Lung (tissue), 12 donors: ENCODE results near the gene DDX1. TPM values are rescaled to one million over a fixed set of nuclear protein-coding genes. Genes with fewer than 3 reads are reported as not detected.

ENCODE experiments used
- ATAC-seq: fragments of 200-7000 bp; cut with Tn5 transposase; one replicate; pipeline ENCODE4 v1.9.1; 2020; ENCODE audit warnings: moderate number of reproducible peaks; ENCODE audit not compliant: insufficient read depth, low FRiP score
- DNase-seq, 3 donors: peaks; one replicate each; pipeline ENCODE4 v3.0.0-alpha.2; 2013 to 2017
- H3K27ac ChIP-seq, 2 donors: one replicate each; pipeline ENCODE4 v1.5.1; 2013; ENCODE audit warnings: mild to moderate bottlenecking in 2 of 2, moderate library complexity in 2 of 2, control low read depth in 1 of 2, inconsistent platforms in 1 of 2, low read depth in 1 of 2, low read length in 1 of 2
- H3K27me3 ChIP-seq, 3 donors: one replicate each; pipeline ENCODE4 v1.5.1; 2013; ENCODE audit warnings: low read length in 2 of 3; ENCODE audit not compliant: control insufficient read depth in 3 of 3, insufficient read depth in 3 of 3
- H3K36me3 ChIP-seq, 4 donors: one replicate each; pipeline ENCODE4 v1.5.1; 2013; ENCODE audit warnings: low read length in 4 of 4, mild to moderate bottlenecking in 1 of 4, moderate library complexity in 1 of 4; ENCODE audit not compliant: control insufficient read depth in 4 of 4, insufficient read depth in 4 of 4
- H3K4me1 ChIP-seq, 5 donors: one replicate each; pipeline ENCODE4 v1.5.1; 2013; ENCODE audit warnings: low read length in 5 of 5, mild to moderate bottlenecking in 2 of 5, moderate library complexity in 1 of 5; ENCODE audit not compliant: control insufficient read depth in 5 of 5, insufficient read depth in 5 of 5
- H3K4me3 ChIP-seq: one replicate; pipeline ENCODE4 v1.5.1; 2013; ENCODE audit warnings: mild to moderate bottlenecking, control low read depth, moderate library complexity
- H3K9ac ChIP-seq, 2 donors: one replicate each; pipeline ENCODE4 v1.5.1; 2013; ENCODE audit warnings: low read length in 2 of 2, control low read depth in 1 of 2; ENCODE audit not compliant: insufficient read depth in 1 of 2
- H3K9me3 ChIP-seq, 4 donors: one replicate each; pipeline ENCODE4 v1.5.1; 2013; ENCODE audit warnings: low read length in 3 of 4, mild to moderate bottlenecking in 1 of 4, moderate library complexity in 1 of 4; ENCODE audit not compliant: control insufficient read depth in 4 of 4, insufficient read depth in 3 of 4
- WGBS, 2 donors: extraction: QIAGEN DNeasy Blood & Tissue Kit; methylation state at CpG; one replicate each; pipeline ENCODE4 v1.1.7; 2013; 5-methylcytosine and 5-hydroxymethylcytosine counted together
- polyA plus RNA-seq, 2 donors: library from polyadenylated mRNA; stranded (reverse); fragments of 200-250 nt; gene quantifications; one replicate each; pipeline ENCODE4 v1.2.1, GENCODE V29; 2013
- total RNA-seq, 2 donors: library from RNA; depleted of rRNA in 1 of 2; stranded (reverse); fragments of >200 nt in 1 of 2; gene quantifications; one replicate each; pipeline ENCODE4 v1.2.1, GENCODE V29; 2014 to 2021
- TF ChIP-seq, protein P1 (sequence below): IDR thresholded peaks from 2 replicates; pipeline ENCODE4 v1.5.1; 2012; ENCODE audit warnings: mild to moderate bottlenecking; ENCODE audit errors: control extremely low read depth, extremely low read depth
- donor health status: control.
- donor health status: control.
- donor health status: Bipolar disorder and iron deficiency.
- donor health status: healthy.
- donor health status: DM: yes; HTN: yes; CAD: no.

DDX1 gene
- total and polyA plus RNA-seq, 4 donors, result 53.7 to 85.2 (median 60.5) TPM

DNA sequence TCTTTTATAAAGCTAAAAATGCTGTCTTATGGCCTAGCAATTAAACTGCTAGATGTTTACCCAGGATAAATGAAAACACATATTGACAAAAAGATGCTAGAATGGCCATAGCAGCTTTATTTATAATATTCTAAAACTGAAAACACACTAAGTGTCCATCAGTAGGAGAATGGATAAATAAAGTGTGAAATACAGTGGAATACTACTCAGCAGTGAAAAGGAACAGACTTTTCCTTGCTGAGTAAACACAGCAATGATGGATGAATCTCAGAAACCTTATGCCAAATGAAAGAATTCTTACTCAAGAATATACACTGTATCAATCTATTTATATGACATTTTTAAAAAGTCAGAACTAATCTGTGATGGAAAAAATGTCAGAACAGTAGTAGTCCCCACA, 33.2 kb downstream of the DDX1 start:
- H3K9ac ChIP-seq, result no peak overlapping the region
- TF ChIP-seq, protein P1, sequence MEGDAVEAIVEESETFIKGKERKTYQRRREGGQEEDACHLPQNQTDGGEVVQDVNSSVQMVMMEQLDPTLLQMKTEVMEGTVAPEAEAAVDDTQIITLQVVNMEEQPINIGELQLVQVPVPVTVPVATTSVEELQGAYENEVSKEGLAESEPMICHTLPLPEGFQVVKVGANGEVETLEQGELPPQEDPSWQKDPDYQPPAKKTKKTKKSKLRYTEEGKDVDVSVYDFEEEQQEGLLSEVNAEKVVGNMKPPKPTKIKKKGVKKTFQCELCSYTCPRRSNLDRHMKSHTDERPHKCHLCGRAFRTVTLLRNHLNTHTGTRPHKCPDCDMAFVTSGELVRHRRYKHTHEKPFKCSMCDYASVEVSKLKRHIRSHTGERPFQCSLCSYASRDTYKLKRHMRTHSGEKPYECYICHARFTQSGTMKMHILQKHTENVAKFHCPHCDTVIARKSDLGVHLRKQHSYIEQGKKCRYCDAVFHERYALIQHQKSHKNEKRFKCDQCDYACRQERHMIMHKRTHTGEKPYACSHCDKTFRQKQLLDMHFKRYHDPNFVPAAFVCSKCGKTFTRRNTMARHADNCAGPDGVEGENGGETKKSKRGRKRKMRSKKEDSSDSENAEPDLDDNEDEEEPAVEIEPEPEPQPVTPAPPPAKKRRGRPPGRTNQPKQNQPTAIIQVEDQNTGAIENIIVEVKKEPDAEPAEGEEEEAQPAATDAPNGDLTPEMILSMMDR, result no peak
- DNase-seq (no peak), ATAC-seq (no peak)
- H3K27ac ChIP-seq, result no peak overlapping the region
- no peaks in the 10 kb centered on the region for H3K9me3 ChIP-seq
- peaks cover 0 to 3% (median 0%) of the 10 kb centered on the region in 5 donors for H3K4me1 ChIP-seq
- H3K27me3 ChIP-seq, result no peaks in the 10 kb centered on the region
- H3K4me3 ChIP-seq, result no peak overlapping the region
- H3K36me3 ChIP-seq, result peaks cover 6 to 52% (median 32%) of the 10 kb centered on the region in 4 donors

DNA sequence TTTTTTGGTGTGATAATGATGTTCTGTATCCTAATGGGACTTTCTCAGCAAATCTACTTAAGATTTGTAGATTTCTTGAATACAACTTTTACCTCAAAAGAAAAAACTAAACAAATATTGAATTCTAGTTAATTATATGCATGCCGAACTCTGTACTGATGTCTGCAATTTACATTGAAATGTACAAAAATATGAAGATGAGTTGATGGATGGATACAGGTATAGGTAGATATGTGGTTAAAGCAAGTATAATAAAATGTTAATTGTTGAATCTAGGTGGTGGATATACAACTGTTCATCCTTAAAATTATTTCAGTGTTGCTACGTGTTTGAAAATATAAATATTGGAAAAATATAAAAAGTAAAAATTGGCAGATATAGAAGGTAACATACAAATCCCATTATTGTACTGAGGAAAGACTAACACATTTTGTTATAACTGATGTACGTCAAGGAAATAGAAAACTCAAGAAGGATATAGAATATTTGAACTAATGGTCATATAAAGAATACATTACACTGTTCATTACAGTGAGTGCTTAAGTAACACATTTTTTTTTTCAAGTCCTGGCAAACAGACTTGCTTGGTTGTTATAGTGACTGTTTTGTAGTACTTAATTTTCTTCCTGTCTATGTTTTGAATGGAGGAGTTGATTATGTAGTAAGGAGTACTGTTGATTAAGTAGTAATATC, 33.8 kb downstream of the DDX1 start:
- ATAC-seq (no peak), DNase-seq (no peak)
- Histone ChIP-seq H3K4me1 (peaks cover 0 to 3% (median 0%) of the 10 kb centered on the region in 5 donors), H3K27ac (no peak overlapping the region), H3K27me3 (no peaks in the 10 kb centered on the region), H3K9me3 (no peaks in the 10 kb centered on the region), H3K9ac (no peak overlapping the region), H3K4me3 (no peak overlapping the region), H3K36me3 (peaks cover 6 to 57% (median 33%) of the 10 kb centered on the region in 4 donors)
- WGBS, 2 donors, result 97 to 98% methylated on average over 3 of the region's 3 CpGs
- TF ChIP-seq, protein P1, result no peak

DNA sequence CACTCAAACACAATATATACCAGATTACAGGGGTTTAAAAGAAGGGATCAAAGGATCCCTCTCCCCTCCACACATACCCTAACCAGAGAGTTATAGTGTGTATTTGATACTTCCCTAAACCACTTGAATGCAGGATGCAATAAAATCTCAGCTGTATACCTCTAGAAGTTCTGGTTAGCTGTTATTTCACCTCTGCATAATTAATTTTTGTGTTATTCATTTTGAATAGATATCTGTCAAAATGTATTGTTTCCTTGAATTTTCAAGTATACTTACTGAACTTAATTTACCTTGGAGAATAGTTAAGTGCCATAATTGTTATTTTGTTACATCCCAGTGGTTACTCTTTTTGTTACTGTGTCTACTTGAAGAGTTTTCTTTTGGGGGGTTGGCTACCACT, 34.5 kb downstream of the DDX1 start:
- no peaks in the 10 kb centered on the region for H3K27me3 ChIP-seq
- no peak overlapping the region for H3K4me3 ChIP-seq
- no peaks in the 10 kb centered on the region for H3K9me3 ChIP-seq
- H3K4me1 ChIP-seq, result peaks cover 0 to 4% (median 0%) of the 10 kb centered on the region in 5 donors
- TF ChIP-seq, protein P1, result no peak
- H3K27ac ChIP-seq, result no peak overlapping the region
- DNase-seq, result no peak
- H3K9ac ChIP-seq, result no peak overlapping the region
- ATAC-seq, result no peak
- peaks cover 9 to 56% (median 34%) of the 10 kb centered on the region in 4 donors for H3K36me3 ChIP-seq

DNA sequence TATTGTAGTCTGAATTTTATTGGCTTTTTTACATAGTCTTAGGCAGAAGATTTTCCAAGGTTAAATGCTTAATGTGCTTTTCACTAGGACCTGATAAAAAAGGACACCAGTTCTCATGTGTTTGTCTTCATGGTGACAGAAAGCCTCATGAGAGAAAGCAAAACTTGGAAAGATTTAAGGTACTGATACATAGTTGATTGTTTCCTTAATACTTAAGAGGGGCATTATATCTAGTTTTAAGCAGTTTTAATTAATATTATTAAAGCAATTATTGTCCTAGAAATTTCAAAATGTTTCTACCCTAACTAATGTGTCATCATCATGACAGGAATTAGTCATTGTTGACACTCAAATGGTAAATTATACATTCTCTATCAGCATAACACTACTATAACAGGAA, 35.3 kb downstream of the DDX1 start:
- ATAC-seq (no peak), DNase-seq (no peak)
- H3K36me3 ChIP-seq, result peaks cover 12 to 62% (median 38%) of the 10 kb centered on the region in 4 donors

More for the DNA sequence above, 35.3 kb downstream of the DDX1 start:
- Histone ChIP-seq H3K4me3 (no peak overlapping the region), H3K27me3 (no peaks in the 10 kb centered on the region), H3K4me1 (peaks cover 0 to 4% (median 0%) of the 10 kb centered on the region in 5 donors), H3K9me3 (no peaks in the 10 kb centered on the region), H3K27ac (no peak overlapping the region), H3K9ac (no peak overlapping the region)
- TF ChIP-seq, protein P1, result no peak
